ENCODE data around the gene LRMDA.

Gene LRMDA

DNA sequence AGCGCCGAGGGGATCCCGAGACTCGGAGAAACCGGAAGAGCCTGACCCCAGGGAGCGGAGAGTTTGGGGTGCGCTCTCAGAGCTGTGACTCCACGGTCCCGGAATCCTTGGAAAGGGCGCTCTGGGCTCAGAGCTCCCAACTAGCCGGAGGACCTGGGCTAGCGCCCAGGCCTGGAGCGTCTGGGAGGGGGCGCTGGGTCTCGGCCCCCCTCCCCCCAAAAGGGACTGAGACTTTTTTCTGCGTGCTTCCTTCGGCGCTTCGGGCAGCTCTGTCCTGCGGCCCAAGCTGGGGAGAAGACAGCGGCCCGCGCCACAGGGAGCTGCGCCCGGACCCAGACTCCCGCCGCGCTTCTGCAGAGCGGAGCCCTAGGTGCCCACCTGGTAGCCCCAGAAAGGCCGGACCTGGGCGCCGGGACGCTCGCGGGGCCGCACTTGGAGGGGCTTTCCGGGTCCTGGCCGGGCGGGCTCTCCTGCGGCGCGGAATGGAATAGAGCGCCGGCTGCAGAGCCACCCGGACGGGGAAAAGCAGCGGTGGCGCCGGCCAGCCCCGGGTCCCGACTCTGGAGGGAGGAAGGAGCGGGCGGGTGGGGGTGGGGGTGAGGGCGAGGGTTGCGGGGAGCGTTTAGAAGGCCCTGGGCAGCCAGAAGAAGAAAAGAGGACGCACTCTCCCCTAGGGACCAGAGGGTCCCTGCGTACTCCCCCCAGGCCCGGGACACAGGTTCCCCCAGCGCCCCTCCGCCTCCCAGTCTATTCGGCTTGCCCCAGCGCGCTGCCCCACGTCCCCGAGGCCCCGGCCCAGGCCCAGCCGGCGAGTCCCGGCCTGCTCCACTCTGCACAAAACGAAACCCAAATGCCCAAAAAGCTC lies 34.6 kb upstream of the LRMDA start:
- H4K20me1 ChIP-seq (ENCODE audit: low read depth, low read length): no peaks in the 10 kb centered on the region
- no peak for TF ChIP-seq EZH2phosphoT487 (conservative IDR thresholded peaks at IDR 0.05; ENCODE audit: low read length)
- TF ChIP-seq, protein P1, sequence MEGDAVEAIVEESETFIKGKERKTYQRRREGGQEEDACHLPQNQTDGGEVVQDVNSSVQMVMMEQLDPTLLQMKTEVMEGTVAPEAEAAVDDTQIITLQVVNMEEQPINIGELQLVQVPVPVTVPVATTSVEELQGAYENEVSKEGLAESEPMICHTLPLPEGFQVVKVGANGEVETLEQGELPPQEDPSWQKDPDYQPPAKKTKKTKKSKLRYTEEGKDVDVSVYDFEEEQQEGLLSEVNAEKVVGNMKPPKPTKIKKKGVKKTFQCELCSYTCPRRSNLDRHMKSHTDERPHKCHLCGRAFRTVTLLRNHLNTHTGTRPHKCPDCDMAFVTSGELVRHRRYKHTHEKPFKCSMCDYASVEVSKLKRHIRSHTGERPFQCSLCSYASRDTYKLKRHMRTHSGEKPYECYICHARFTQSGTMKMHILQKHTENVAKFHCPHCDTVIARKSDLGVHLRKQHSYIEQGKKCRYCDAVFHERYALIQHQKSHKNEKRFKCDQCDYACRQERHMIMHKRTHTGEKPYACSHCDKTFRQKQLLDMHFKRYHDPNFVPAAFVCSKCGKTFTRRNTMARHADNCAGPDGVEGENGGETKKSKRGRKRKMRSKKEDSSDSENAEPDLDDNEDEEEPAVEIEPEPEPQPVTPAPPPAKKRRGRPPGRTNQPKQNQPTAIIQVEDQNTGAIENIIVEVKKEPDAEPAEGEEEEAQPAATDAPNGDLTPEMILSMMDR (IDR thresholded peaks at IDR 0.05; ENCODE audit: insufficient read depth, low read length, poor library complexity, severe bottlenecking): no peak
- H3K9ac ChIP-seq (ENCODE audit: low read length): no peak overlapping the region
- H3K79me2 ChIP-seq (ENCODE audit: insufficient read depth, low read length): no peaks in the 10 kb centered on the region
- no peak overlapping the region for H2AFZ ChIP-seq (ENCODE audit: low read depth, low read length, severe bottlenecking)
- no peak overlapping the region for H3K4me2 ChIP-seq (ENCODE audit: low read depth, low read length, poor library complexity, severe bottlenecking)
- no peaks in the 10 kb centered on the region for H3K27me3 ChIP-seq (ENCODE audit: low read length)
- no peaks in the 10 kb centered on the region for H3K9me2 ChIP-seq (replicated peaks; ENCODE audit: insufficient read depth, low read length)
- H3K4me3 ChIP-seq (ENCODE audit: insufficient read depth, low read length, poor library complexity, severe bottlenecking): no peak overlapping the region
- no peaks in the 10 kb centered on the region for H3K36me3 ChIP-seq (ENCODE audit: low read length)
- no peak overlapping the region for H3K27ac ChIP-seq (ENCODE audit: low read depth, low read length)
- no peaks in the 10 kb centered on the region for H3K9me3 ChIP-seq (ENCODE audit: insufficient read depth, low read length)
- no peaks in the 10 kb centered on the region for H3F3A ChIP-seq (ENCODE audit: insufficient read depth)

DNA sequence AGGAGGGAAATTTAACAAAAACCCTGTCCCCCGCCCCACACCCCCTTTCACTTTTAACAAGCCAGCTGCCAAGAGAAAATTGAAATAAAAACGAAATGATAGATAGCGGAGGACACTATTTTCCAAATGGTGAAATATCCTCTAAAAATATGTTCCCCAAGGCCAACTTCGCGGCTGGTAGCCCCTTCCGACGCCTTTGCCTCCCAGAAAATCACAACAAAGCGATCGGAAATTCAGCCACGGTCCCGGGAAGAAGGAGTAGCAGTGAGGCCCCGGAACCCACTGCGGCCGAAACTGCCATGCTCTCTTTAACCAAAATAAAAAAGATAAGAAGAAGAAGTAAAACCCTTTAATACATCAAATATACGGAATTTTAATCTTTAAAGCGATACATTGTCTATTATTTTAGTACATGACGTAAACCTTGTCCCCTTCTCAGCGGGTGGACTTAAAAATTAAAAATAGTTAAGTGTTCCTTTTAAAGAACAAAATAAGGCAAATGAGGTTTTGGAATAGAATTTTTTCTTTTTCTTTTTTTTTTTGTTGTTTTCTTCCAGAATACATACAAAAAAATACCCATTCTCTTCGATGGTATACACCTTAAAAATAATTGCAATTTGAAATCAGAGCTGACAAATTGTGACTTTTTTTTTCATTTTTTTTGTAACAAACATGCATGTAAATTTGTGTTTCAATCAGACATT lies 33.8 kb upstream of the LRMDA start:
- Histone ChIP-seq H3K9me3 (ENCODE audit: insufficient read depth, low read length) (no peaks in the 10 kb centered on the region), H3K36me3 (ENCODE audit: low read length) (no peaks in the 10 kb centered on the region), H3F3A (ENCODE audit: insufficient read depth) (no peaks in the 10 kb centered on the region), H3K9ac (ENCODE audit: low read length) (no peak overlapping the region), H4K20me1 (ENCODE audit: low read depth, low read length) (no peaks in the 10 kb centered on the region), H3K27ac (ENCODE audit: low read depth, low read length) (no peak overlapping the region), H3K4me3 (ENCODE audit: insufficient read depth, low read length, poor library complexity, severe bottlenecking) (no peak overlapping the region), H3K4me2 (ENCODE audit: low read depth, low read length, poor library complexity, severe bottlenecking) (no peak overlapping the region), H3K27me3 (ENCODE audit: low read length) (no peaks in the 10 kb centered on the region), H3K79me2 (ENCODE audit: insufficient read depth, low read length) (no peaks in the 10 kb centered on the region), H2AFZ (ENCODE audit: low read depth, low read length, severe bottlenecking) (no peak overlapping the region), H3K9me2 (replicated peaks; ENCODE audit: insufficient read depth, low read length) (no peaks in the 10 kb centered on the region)
- TF ChIP-seq EZH2phosphoT487 (conservative IDR thresholded peaks at IDR 0.05; ENCODE audit: low read length): no peak
- TF ChIP-seq, protein P1 (IDR thresholded peaks at IDR 0.05; ENCODE audit: insufficient read depth, low read length, poor library complexity, severe bottlenecking): no peak

DNA sequence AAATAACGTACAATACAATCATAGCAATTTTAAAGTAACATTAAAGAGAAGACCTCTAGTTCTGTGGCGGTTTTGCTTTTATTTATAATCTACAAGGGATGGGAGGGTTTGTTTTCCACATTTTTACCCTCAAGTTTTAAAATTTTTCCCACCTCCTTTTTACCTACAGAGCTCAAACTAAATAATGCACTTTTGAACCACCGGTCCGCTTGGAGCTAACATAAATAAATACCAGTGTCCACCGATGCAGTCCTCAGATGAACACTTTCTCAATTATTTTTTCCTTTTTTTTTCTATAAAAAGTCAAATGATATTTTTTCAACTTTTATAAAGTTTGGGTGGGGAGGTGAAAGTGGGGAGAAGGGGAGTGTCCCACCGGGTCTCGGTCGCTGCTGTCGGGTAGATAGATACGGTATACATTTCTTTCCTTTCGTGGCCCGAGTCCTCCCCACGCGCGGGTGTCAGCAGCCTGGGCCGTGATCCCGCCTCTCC lies 33.2 kb upstream of the LRMDA start:
- no peaks in the 10 kb centered on the region for H4K20me1 ChIP-seq (ENCODE audit: low read depth, low read length)
- H3K27me3 ChIP-seq (ENCODE audit: low read length): no peaks in the 10 kb centered on the region
- H2AFZ ChIP-seq (ENCODE audit: low read depth, low read length, severe bottlenecking): no peak overlapping the region
- no peak overlapping the region for H3K9ac ChIP-seq (ENCODE audit: low read length)
- no peak overlapping the region for H3K4me2 ChIP-seq (ENCODE audit: low read depth, low read length, poor library complexity, severe bottlenecking)
- H3F3A ChIP-seq (ENCODE audit: insufficient read depth): no peaks in the 10 kb centered on the region
- no peaks in the 10 kb centered on the region for H3K79me2 ChIP-seq (ENCODE audit: insufficient read depth, low read length)
- H3K36me3 ChIP-seq (ENCODE audit: low read length): no peaks in the 10 kb centered on the region
- H3K9me3 ChIP-seq (ENCODE audit: insufficient read depth, low read length): no peaks in the 10 kb centered on the region
- no peak overlapping the region for H3K27ac ChIP-seq (ENCODE audit: low read depth, low read length)
- H3K9me2 ChIP-seq (replicated peaks; ENCODE audit: insufficient read depth, low read length): no peaks in the 10 kb centered on the region
- TF ChIP-seq EZH2phosphoT487 (conservative IDR thresholded peaks at IDR 0.05; ENCODE audit: low read length): no peak
- TF ChIP-seq, protein P1 (IDR thresholded peaks at IDR 0.05; ENCODE audit: insufficient read depth, low read length, poor library complexity, severe bottlenecking): no peak
- H3K4me3 ChIP-seq (ENCODE audit: insufficient read depth, low read length, poor library complexity, severe bottlenecking): no peak overlapping the region

Data from SU-DHL-6 (cell line).